ENCODE results near the gene EYA4.
"Not testable (repeated sequence)": the region's sequence is repeated elsewhere in the genome, so short reads cannot be mapped to it uniquely, and the experiment has no call there.

The EYA4 gene

GRCh38 chr6:133358574-133359150, 117.5 kb downstream of the EYA4 start:
- DNase-seq: no peak

GRCh38 chr6:133359256-133359655, 118.1 kb downstream of the EYA4 start:
- no peak for DNase-seq

GRCh38 chr6:133359760-133360159, 118.6 kb downstream of the EYA4 start:
- no peak for DNase-seq

- DNase-seq: no peak
Measured at GRCh38 chr6:133360194-133360593, 119.0 kb downstream of the EYA4 start.

- no peak for DNase-seq
Measured at GRCh38 chr6:133362813-133363212, 121.7 kb downstream of the EYA4 start.

GRCh38 chr6:133368664-133369063, 127.5 kb downstream of the EYA4 start:
- no peak for DNase-seq

GRCh38 chr6:133369773-133370272, 128.7 kb downstream of the EYA4 start:
- no peak for DNase-seq

- DNase-seq: no peak
Measured at GRCh38 chr6:133376743-133377142, 135.6 kb downstream of the EYA4 start.

- DNase-seq: no peak
Measured at GRCh38 chr6:133377219-133377618, 136.1 kb downstream of the EYA4 start.

- DNase-seq: no peak
Measured at GRCh38 chr6:133380047-133380446, 138.9 kb downstream of the EYA4 start.

GRCh38 chr6:133380723-133381122, 139.6 kb downstream of the EYA4 start:
- no peak for DNase-seq

GRCh38 chr6:133388731-133389130, 147.6 kb downstream of the EYA4 start:
- no peak for DNase-seq

GRCh38 chr6:133390168-133390567, 149.0 kb downstream of the EYA4 start:
- DNase-seq: no peak

- no peak for DNase-seq
Measured at GRCh38 chr6:133392015-133392414, 150.9 kb downstream of the EYA4 start.

- no peak for DNase-seq
Measured at GRCh38 chr6:133392641-133393040, 151.5 kb downstream of the EYA4 start.

- DNase-seq: no peak
Measured at GRCh38 chr6:133393891-133394290, 152.7 kb downstream of the EYA4 start.

- DNase-seq: no peak
Measured at GRCh38 chr6:133394630-133395029, 153.5 kb downstream of the EYA4 start.

GRCh38 chr6:133396233-133396983, 155.3 kb downstream of the EYA4 start:
- DNase-seq: no peak

GRCh38 chr6:133396984-133397348, 155.8 kb downstream of the EYA4 start:
- DNase-seq: no peak

- not testable (repeated sequence) for DNase-seq
Measured at GRCh38 chr6:133397601-133398000, 156.4 kb downstream of the EYA4 start.

- no peak for DNase-seq
Measured at GRCh38 chr6:133399426-133399825, 158.3 kb downstream of the EYA4 start.

GRCh38 chr6:133404151-133404550, 163.0 kb downstream of the EYA4 start:
- no peak for DNase-seq

GRCh38 chr6:133404728-133405127, 163.6 kb downstream of the EYA4 start:
- DNase-seq: no peak

GRCh38 chr6:133407320-133408100, 166.4 kb downstream of the EYA4 start:
- no peak for DNase-seq

All from T-helper 9 cell (primary cell).